SU-DHL-6 (cell line): ENCODE results near the gene NUP62CL.

Experiments
- H2AFZ ChIP-seq: fragments of 200-600 bp; sonication (generic); 2 replicates; pipeline ENCODE4 v1.6.1; 2014; ENCODE audit warnings: low read depth, mild to moderate bottlenecking, moderate library complexity, mixed read lengths, antibody characterized with exemption, low read length; ENCODE audit not compliant: severe bottlenecking
- H3F3A ChIP-seq: fragments of 200-600 bp; shearing (Covaris generic); 2 replicates; pipeline ENCODE4 v1.6.0; 2016; ENCODE audit warnings: antibody characterized with exemption, mild to moderate bottlenecking; ENCODE audit not compliant: insufficient read depth
- H3K27ac ChIP-seq: fragments of 200-600 bp; sonication (generic); 2 replicates; pipeline ENCODE4 v1.5.1; 2016; ENCODE audit warnings: low read depth, mild to moderate bottlenecking, low read length, moderate library complexity, mixed read lengths
- H3K27me3 ChIP-seq: fragments of 200-600 bp; sonication (generic), shearing (Covaris generic); 2 replicates; pipeline ENCODE4 v1.6.0; 2014; ENCODE audit warnings: mild to moderate bottlenecking, low read length
- H3K36me3 ChIP-seq: fragments of 200-600 bp; sonication (generic); 2 replicates; pipeline ENCODE4 v1.6.1; 2014; ENCODE audit warnings: mild to moderate bottlenecking, low read length, mixed read lengths
- H3K4me2 ChIP-seq: fragments of 300-600, 200-600 bp; shearing (Covaris generic), sonication (generic); 2 replicates; pipeline ENCODE4 v1.6.0; 2014; ENCODE audit warnings: low read length, low read depth, mild to moderate bottlenecking; ENCODE audit not compliant: poor library complexity, severe bottlenecking
- H3K4me3 ChIP-seq: fragments of 200-600 bp; sonication (generic); 2 replicates; pipeline ENCODE4 v1.5.1; 2014; ENCODE audit warnings: antibody characterized with exemption, low read length, mild to moderate bottlenecking, mixed read lengths; ENCODE audit not compliant: insufficient read depth, poor library complexity, severe bottlenecking
- H3K79me2 ChIP-seq: fragments of 200-600 bp; sonication (generic); 2 replicates; pipeline ENCODE4 v1.6.1; 2014; ENCODE audit warnings: mild to moderate bottlenecking, low read length, moderate library complexity; ENCODE audit not compliant: insufficient read depth
- H3K9ac ChIP-seq: fragments of 200-600 bp; sonication (generic); 2 replicates; pipeline ENCODE4 v1.7.0; 2014; ENCODE audit warnings: mild to moderate bottlenecking, low read length
- H3K9me2 ChIP-seq: fragments of 200-600 bp; sonication (generic); replicated peaks from 2 replicates; pipeline ENCODE4 v1.6.1; 2014; ENCODE audit warnings: low read length; ENCODE audit not compliant: insufficient read depth
- H3K9me3 ChIP-seq: fragments of 200-600 bp; sonication (generic); 2 replicates; pipeline ENCODE4 v1.6.1; 2014; ENCODE audit warnings: low read length, mixed read lengths; ENCODE audit not compliant: insufficient read depth
- H4K20me1 ChIP-seq: fragments of 200-600 bp; sonication (generic); 2 replicates; pipeline ENCODE4 v1.6.1; 2014; ENCODE audit warnings: low read depth, mild to moderate bottlenecking, antibody characterized with exemption, low read length, moderate library complexity, mixed read lengths
- EZH2phosphoT487 ChIP-seq: fragments of 200-600 bp; sonication (generic), shearing (Covaris generic); conservative IDR thresholded peaks from 2 replicates; pipeline ENCODE4 v1.6.1; 2018; ENCODE audit warnings: mild to moderate bottlenecking, antibody characterized with exemption, low read length, moderate library complexity, mixed read lengths
- TF ChIP-seq, protein P1 (sequence below): fragments of 200-600 bp; sonication (generic); IDR thresholded peaks from one replicate; pipeline ENCODE4 v1.5.1; 2017; ENCODE audit warnings: antibody characterized with exemption, mild to moderate bottlenecking, low read length, moderate library complexity; ENCODE audit not compliant: insufficient read depth, poor library complexity, severe bottlenecking

NUP62CL gene

DNA sequence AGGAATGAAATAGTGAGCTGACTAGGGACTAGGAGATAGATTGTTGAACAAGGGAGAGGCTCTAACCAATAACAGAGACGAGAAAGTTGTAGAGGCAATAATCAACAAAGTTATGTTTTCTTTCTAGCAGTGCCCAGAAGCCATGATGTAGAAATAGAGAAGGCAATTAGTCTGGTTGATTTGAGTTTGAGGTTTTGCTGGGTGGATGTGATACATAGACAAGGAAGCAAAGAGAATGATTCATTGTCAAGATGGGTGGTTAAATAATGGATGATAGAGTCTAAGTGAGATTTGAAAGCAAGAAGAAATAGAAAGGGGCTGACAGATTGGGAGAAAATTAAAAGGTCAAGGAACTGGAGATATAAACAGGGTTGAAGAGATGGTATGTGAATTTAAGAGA lies 98.8 kb downstream of the NUP62CL start:
- no peaks in the 10 kb centered on the region for H3K9me3 ChIP-seq
- H3K4me2 ChIP-seq = no peak overlapping the region
- no peaks in the 10 kb centered on the region for H3F3A ChIP-seq
- H3K9me2 ChIP-seq = no peaks in the 10 kb centered on the region
- no peaks in the 10 kb centered on the region for H3K79me2 ChIP-seq
- no peak overlapping the region for H2AFZ ChIP-seq
- no peak overlapping the region for H3K27ac ChIP-seq
- no peak for TF ChIP-seq EZH2phosphoT487
- TF ChIP-seq, protein P1, sequence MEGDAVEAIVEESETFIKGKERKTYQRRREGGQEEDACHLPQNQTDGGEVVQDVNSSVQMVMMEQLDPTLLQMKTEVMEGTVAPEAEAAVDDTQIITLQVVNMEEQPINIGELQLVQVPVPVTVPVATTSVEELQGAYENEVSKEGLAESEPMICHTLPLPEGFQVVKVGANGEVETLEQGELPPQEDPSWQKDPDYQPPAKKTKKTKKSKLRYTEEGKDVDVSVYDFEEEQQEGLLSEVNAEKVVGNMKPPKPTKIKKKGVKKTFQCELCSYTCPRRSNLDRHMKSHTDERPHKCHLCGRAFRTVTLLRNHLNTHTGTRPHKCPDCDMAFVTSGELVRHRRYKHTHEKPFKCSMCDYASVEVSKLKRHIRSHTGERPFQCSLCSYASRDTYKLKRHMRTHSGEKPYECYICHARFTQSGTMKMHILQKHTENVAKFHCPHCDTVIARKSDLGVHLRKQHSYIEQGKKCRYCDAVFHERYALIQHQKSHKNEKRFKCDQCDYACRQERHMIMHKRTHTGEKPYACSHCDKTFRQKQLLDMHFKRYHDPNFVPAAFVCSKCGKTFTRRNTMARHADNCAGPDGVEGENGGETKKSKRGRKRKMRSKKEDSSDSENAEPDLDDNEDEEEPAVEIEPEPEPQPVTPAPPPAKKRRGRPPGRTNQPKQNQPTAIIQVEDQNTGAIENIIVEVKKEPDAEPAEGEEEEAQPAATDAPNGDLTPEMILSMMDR = no peak
- peaks cover 9% of the 10 kb centered on the region; the same call in 1 of the 2 replicates for H3K36me3 ChIP-seq
- no peak overlapping the region for H3K4me3 ChIP-seq
- H3K27me3 ChIP-seq = no peaks in the 10 kb centered on the region
- no peaks in the 10 kb centered on the region for H4K20me1 ChIP-seq
- H3K9ac ChIP-seq = no peak overlapping the region

DNA sequence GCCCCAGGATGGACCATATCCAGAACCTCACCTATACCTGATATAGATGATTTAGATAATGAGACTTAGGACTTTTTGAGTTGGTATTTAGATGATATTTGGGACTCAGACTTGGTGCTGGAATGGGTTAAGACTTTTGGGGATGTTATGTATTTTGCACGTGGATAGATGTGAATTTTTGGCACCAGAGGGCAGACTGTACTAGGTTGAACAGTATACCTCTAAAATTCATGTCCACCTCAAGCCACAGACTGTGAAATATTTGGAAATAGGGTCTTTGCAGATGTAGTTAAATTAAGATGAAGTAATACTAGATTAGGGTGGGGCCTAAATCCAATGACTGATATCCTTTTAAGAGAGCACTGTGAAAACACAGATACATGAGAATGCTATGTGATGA lies 103.3 kb downstream of the NUP62CL start:
- no peaks in the 10 kb centered on the region for H3K27me3 ChIP-seq
- H3K9me2 ChIP-seq = no peaks in the 10 kb centered on the region
- no peak overlapping the region for H3K4me3 ChIP-seq
- H4K20me1 ChIP-seq = no peaks in the 10 kb centered on the region
- no peaks in the 10 kb centered on the region for H3K79me2 ChIP-seq
- no peak overlapping the region for H2AFZ ChIP-seq
- no peak overlapping the region for H3K4me2 ChIP-seq
- no peaks in the 10 kb centered on the region for H3K9me3 ChIP-seq
- H3K9ac ChIP-seq = no peak overlapping the region
- TF ChIP-seq, protein P1 = no peak
- TF ChIP-seq EZH2phosphoT487 = no peak
- H3F3A ChIP-seq = no peaks in the 10 kb centered on the region
- H3K36me3 ChIP-seq = peaks cover 2% of the 10 kb centered on the region; the same call in 1 of the 2 replicates
- no peak overlapping the region for H3K27ac ChIP-seq

DNA sequence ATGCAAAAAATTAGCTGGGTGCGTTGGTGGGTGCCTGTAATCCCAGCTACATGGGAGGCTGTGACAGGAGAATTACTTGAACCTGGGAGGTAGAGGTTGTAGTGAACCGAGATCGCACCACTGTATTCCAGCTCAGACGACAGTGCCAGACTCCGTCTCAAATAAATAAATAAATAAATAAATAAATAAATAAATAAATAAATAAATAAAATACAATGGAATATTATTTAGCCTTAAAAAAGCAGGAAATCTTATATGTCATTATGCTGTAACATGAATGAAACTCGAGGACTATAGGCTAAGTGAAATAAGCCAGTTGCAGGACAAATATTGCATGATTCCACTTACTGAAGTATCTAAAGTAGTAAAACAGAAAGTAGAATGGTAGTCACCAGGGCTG lies 130.1 kb downstream of the NUP62CL start:
- Histone ChIP-seq H3K36me3 (no peaks in the 10 kb centered on the region), H2AFZ (no peak overlapping the region), H4K20me1 (no peaks in the 10 kb centered on the region), H3F3A (no peaks in the 10 kb centered on the region), H3K9me3 (no peaks in the 10 kb centered on the region), H3K9ac (no peak overlapping the region), H3K27me3 (no peaks in the 10 kb centered on the region), H3K27ac (no peak overlapping the region), H3K4me3 (no peak overlapping the region), H3K4me2 (no peak overlapping the region), H3K79me2 (no peaks in the 10 kb centered on the region), H3K9me2 (no peaks in the 10 kb centered on the region)
- TF ChIP-seq EZH2phosphoT487 = no peak
- TF ChIP-seq, protein P1 = no peak
